GM12878 (cell line): Measurements from ENCODE around the gene TMCC2. TPM values are rescaled to one million over a fixed set of nuclear protein-coding genes. Genes with fewer than 3 reads are reported as not detected.

Experiments used
- ATAC-seq: fragments of 200-7000 bp; cut with Tn5 transposase; 3 replicates; pipeline ENCODE4 v1.9.1; 2020; ENCODE audit warnings: mild to moderate bottlenecking, moderate library complexity
- BruUV-seq: library from RNA; stranded (reverse); fragments of 400-500 nt; replicated peaks from 2 replicates; lab custom pipeline; 2021; lab: Mats Ljungman, UMichigan
- CTCF ChIA-PET: fragments of 300-600 bp; sonication (Branson Sonifier 250); formaldehyde crosslinking; extraction: SDS; loops from one replicate; lab custom pipeline; 2021; ENCODE audit warnings: inconsistent platforms; lab: Yijun Ruan, JAX
- POLR2A ChIA-PET: fragments of 350-600 bp; formaldehyde crosslinking; extraction: SDS; loops from one replicate; lab custom pipeline; 2021; ENCODE audit warnings: inconsistent platforms; lab: Charles Lee
- RAD21 ChIA-PET: fragments of 300-600 bp; sonication (Branson Sonifier 250); formaldehyde crosslinking; loops from one replicate; lab custom pipeline; 2023; ENCODE audit warnings: antibody characterized with exemption; ENCODE audit not compliant: unreplicated experiment; lab: Charles Lee
- SMC1A ChIA-PET: fragments of 300-600 bp; sonication (Branson Sonifier 250); formaldehyde crosslinking; loops from one replicate; lab custom pipeline; 2023; ENCODE audit not compliant: unreplicated experiment, uncharacterized antibody; lab: Charles Lee
- DNase-seq: peaks from one replicate; pipeline ENCODE4 v3.0.0-alpha.2; 2011; ENCODE audit warnings: low read depth, low spot score
- FAIRE-seq: peaks from 3 replicates; lab custom pipeline; 2011; peaks lifted over from hg19 to GRCh38; lab: Jason Lieb, UNC
- H2AFZ ChIP-seq: 2 replicates; pipeline ENCODE4 v1.6.0; 2011; ENCODE audit warnings: low read depth, low read length, control low read depth; ENCODE audit not compliant: control insufficient read depth
- H3K27ac ChIP-seq: 2 replicates; pipeline ENCODE4 v1.5.1; 2011; ENCODE audit warnings: control low read depth; ENCODE audit not compliant: control insufficient read depth, insufficient read depth
- H3K27me3 ChIP-seq, 2 experiments: replicated peaks in 1 of 2; 2 replicates each; pipeline versions ENCODE4 v1.6.0 to v1.6.1; 2011; ENCODE audit warnings: low read length in 1 of 2; ENCODE audit not compliant: control insufficient read depth in 2 of 2, insufficient read depth in 2 of 2
- H3K36me3 ChIP-seq, 2 experiments: 2 replicates each; pipeline ENCODE4 v1.5.1; 2011; ENCODE audit warnings: low read length in 1 of 2; ENCODE audit not compliant: control insufficient read depth in 2 of 2, insufficient read depth in 2 of 2
- H3K4me1 ChIP-seq: 2 replicates; pipeline ENCODE4 v1.6.1; 2011; ENCODE audit warnings: mild to moderate bottlenecking, low read length, moderate library complexity, mixed read lengths; ENCODE audit not compliant: control insufficient read depth, insufficient read depth
- H3K4me2 ChIP-seq: 2 replicates; pipeline ENCODE4 v1.6.0; 2011; ENCODE audit warnings: control low read depth; ENCODE audit not compliant: control insufficient read depth, insufficient read depth
- H3K4me3 ChIP-seq: fragments of 200-600 bp; sonication (generic); 2 replicates; pipeline ENCODE4 v1.5.1; 2016
- H3K79me2 ChIP-seq: 2 replicates; pipeline ENCODE4 v1.6.0; 2011; ENCODE audit warnings: low read length; ENCODE audit not compliant: control insufficient read depth, insufficient read depth
- H3K9ac ChIP-seq: 2 replicates; pipeline ENCODE4 v1.8.0; 2011; ENCODE audit warnings: low read length, control low read depth, mixed read lengths; ENCODE audit not compliant: control insufficient read depth, insufficient read depth
- H3K9me3 ChIP-seq: replicated peaks from 3 replicates; pipeline ENCODE4 v1.5.1; 2011; ENCODE audit warnings: mild to moderate bottlenecking, low read length; ENCODE audit not compliant: control insufficient read depth, insufficient read depth
- H4K20me1 ChIP-seq: 2 replicates; pipeline ENCODE4 v1.6.0; 2011; ENCODE audit not compliant: control insufficient read depth, insufficient read depth
- JUNB ChIP-seq: IDR thresholded peaks from 2 replicates; pipeline ENCODE4 v1.6.1; 2016; ENCODE audit warnings: antibody characterized with exemption, mild to moderate bottlenecking
- SPI1 ChIP-seq: IDR thresholded peaks from 2 replicates; pipeline ENCODE4 v1.6.1; 2011; ENCODE audit warnings: low read depth, mild to moderate bottlenecking, low read length, moderate library complexity, borderline replicate concordance; ENCODE audit not compliant: insufficient read depth
- WGBS: methylation state at CpG from one replicate; pipeline ENCODE4 v1.1.6; 2016; ENCODE audit warnings: low lambda C conversion rate; ENCODE audit not compliant: insufficient replicate concordance, insufficient coverage; ENCODE audit errors: missing lambda C conversion rate; 5-methylcytosine and 5-hydroxymethylcytosine counted together
- in situ Hi-C: fragments of 300-500 bp; cut with MboI; formaldehyde crosslinking; loops from 9 replicates; pipeline ENCODE4 v1.14.3; 2018; ENCODE audit warnings: mixed read lengths
- intact Hi-C: fragments of 100-400 bp; cut with micrococcal nuclease; formaldehyde crosslinking; loops from one replicate; pipeline ENCODE4 v1.14.2; 2022; ENCODE audit not compliant: unreplicated experiment
- polyA plus RNA-seq, 11 experiments: library from polyadenylated mRNA; depleted of rRNA in 4 of 11; unstranded in 6 of 11; stranded (reverse) in 5 of 11; fragments of >200 nt; fragmentation: Nextera tagmentation in 4 of 11; fragmentation: Illumina TruSeq in 1 of 11; extraction: Ambion mirVana in 4 of 11; extraction: Trizol in 1 of 11; gene quantifications; 1 replicate in 1 of 11; 2 replicates in 10 of 11; pipeline versions ENCODE4 v1.2.1 to v1.2.3, GENCODE V29; 2011 to 2016; ENCODE audit warnings: inconsistent platforms in 2 of 11, missing spikeins in 2 of 11, low read depth in 1 of 11
- total RNA-seq, 4 experiments: library from RNA; depleted of rRNA in 3 of 4; stranded (reverse); fragments of >200 nt in 3 of 4; fragmentation: Illumina TruSeq in 1 of 4; extraction: Trizol in 1 of 4; gene quantifications; 2 replicates each; pipeline versions ENCODE4 v1.2.1 to v1.2.3, GENCODE V29; 2013 to 2021
- TF ChIP-seq, protein P1 (sequence below): fragments of 450-650 bp; IDR thresholded peaks from 2 replicates; pipeline ENCODE4 v1.6.1; 2016; ENCODE audit warnings: mild to moderate bottlenecking

The TMCC2 gene
- total and polyA plus RNA-seq, 10 of the 15 experiments (the other 5 are each of a cell fraction or from before 2014, with no cell fraction given), result 0.06 to 2.3 (median 0.76) TPM

DNA sequence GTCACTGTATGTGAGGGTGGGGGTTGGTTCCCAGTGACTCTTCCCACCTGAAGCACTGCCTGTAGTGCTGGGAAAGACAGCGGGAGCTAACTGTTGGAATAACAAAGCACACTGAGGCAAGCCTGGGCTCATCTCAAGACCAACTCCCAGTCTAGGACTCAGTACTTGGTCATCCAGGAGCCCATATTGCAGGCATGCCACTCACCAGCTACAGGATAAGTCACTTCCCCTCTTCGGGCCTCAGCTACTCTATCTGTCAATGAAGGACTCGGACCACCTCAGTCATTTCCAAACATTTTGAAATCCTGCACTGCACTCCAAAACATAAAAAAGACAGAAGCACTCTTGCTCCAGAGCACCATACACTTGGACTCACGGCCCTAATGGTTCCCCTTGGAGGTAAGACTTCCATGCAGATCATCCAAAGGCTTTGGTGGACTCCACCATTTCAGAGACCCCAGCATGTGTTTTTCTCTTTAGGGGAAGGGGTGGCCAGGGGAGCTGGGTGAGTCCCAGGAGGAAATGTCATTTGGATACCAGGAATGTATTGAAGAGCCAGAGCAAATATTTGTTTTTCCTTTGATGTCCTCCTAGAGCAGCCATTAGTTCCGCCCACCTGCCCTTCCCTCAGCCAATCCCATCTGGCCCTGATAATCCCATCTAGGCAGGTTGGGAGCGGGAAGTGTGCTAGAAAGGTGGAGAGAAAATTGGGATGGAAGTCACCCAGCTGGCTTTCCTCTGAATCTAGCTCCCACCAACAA, 90.7 kb downstream of the TMCC2 start:
- no peaks in the 10 kb centered on the region for H3K36me3 ChIP-seq
- DNase-seq (no peak), ATAC-seq (no peak), FAIRE-seq (no peak)
- POLR2A ChIA-PET, result interaction anchor here (0.5 to 8.0 kb wide), 10 partner anchors 8 to 1991 kb away, joined by 3 to 106 read pairs (median 6); no protein-coding TSS in a partner anchor
- H3K4me2 ChIP-seq, result no peak overlapping the region
- H3K4me1 ChIP-seq, result peaks cover 17% of the 10 kb centered on the region
- no peak overlapping the region for H3K27ac ChIP-seq
- no peaks in the 10 kb centered on the region; the same call in 2 of the 3 replicates for H3K9me3 ChIP-seq
- H3K27me3 ChIP-seq, result peaks cover 0 to 8% of the 10 kb centered on the region in 2 experiments; a peak in 3 of 4 replicates
- in situ Hi-C loops (no loop called here), intact Hi-C loops (no loop called here)
- SMC1A ChIA-PET, result interaction anchor here (0.7 to 35.1 kb wide), 8 partner anchors 8 to 1313 kb away, joined by 3 to 1445 read pairs (median 4); no protein-coding TSS in a partner anchor
- TF ChIP-seq JUNB (no peak), SPI1 (peak; percentile 29; the same call in 1 of the 2 replicates)
- TF ChIP-seq, protein P1, sequence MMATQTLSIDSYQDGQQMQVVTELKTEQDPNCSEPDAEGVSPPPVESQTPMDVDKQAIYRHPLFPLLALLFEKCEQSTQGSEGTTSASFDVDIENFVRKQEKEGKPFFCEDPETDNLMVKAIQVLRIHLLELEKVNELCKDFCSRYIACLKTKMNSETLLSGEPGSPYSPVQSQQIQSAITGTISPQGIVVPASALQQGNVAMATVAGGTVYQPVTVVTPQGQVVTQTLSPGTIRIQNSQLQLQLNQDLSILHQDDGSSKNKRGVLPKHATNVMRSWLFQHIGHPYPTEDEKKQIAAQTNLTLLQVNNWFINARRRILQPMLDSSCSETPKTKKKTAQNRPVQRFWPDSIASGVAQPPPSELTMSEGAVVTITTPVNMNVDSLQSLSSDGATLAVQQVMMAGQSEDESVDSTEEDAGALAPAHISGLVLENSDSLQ, result 0 out of 2 replicates have a peak, but pooled peaks have one; percentile 54
- no peaks in the 10 kb centered on the region for H3K79me2 ChIP-seq
- whole genome bisulfite sequencing, result 48% methylated on average over 6 of the region's 6 CpGs
- H3K4me3 ChIP-seq, result no peak overlapping the region
- no TSS peak for BruUV-seq
- H2AFZ ChIP-seq, result no peak overlapping the region
- no peaks in the 10 kb centered on the region; the same call in 1 of the 2 replicates for H4K20me1 ChIP-seq
- H3K9ac ChIP-seq, result no peak overlapping the region
- RAD21 ChIA-PET, result interaction anchor here (0.6 to 23.9 kb wide), 13 partner anchors 8 to 377 kb away, joined by 3 to 892 read pairs (median 3); no protein-coding TSS in a partner anchor
- CTCF ChIA-PET, result interaction anchor here (1.1 to 59.5 kb wide), 7 partner anchors 10 to 113 kb away, joined by 3 to 2333 read pairs (median 14); no protein-coding TSS in a partner anchor
